ENCODE results near the gene IQSEC3.
A peak's percentile ranks its signal among the peaks of the same experiment; 100 is the strongest.

Gene IQSEC3

GRCh38 chr12:163406-163986 lies 96.9 kb downstream of the IQSEC3 start:
- Mint-ChIP-seq H3K27ac (peak overlapping the region in 1 of 3 experiments; percentile 83), H3K9me3 (no peaks in the 10 kb centered on the region), H3K4me3 (no peak overlapping the region), H3K36me3 (ENCODE audit: low read depth) (no peaks in the 10 kb centered on the region), H3K27me3 (ENCODE audit: low read depth) (no peaks in the 10 kb centered on the region), H3K4me1 (peaks cover 40% of the 10 kb centered on the region)
- no peak for TF ChIP-seq CTCF (IDR thresholded peaks at IDR 0.05; ENCODE audit: unreplicated experiment in 3 of 3)

DNA sequence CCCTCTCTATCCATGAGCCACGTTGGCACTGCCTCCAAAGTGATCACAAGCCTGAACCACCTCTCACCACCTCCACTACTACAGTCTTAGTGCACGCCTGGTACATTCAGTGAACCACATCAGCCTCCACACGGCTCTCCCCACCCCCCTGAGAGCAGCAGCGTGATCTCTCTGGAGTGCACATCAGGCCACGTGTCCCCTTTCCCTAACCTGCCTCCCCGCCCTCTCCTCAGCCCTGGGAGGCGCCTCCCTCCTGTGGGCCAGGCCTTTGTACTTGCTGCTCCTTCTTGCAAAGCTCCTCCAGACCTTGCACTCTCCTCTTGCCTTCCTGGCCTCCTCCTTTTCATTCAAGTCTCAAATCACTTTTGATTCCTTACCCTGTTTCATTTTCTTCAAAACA lies 97.6 kb downstream of the IQSEC3 start:
- peak overlapping the region in 2 of 3 experiments; percentile 7 to 11 for H3K4me3 Mint-ChIP-seq
- H3K27me3 Mint-ChIP-seq (ENCODE audit: low read depth), result peaks cover 6% of the 10 kb centered on the region
- H3K4me1 Mint-ChIP-seq, result peaks cover 47% of the 10 kb centered on the region
- H3K36me3 Mint-ChIP-seq (ENCODE audit: low read depth), result no peaks in the 10 kb centered on the region
- peak overlapping the region; percentile 51 to 83 (median 52) for H3K27ac Mint-ChIP-seq
- TF ChIP-seq CTCF (IDR thresholded peaks at IDR 0.05; ENCODE audit: unreplicated experiment in 3 of 3), result no peak
- H3K9me3 Mint-ChIP-seq, result no peaks in the 10 kb centered on the region

DNA sequence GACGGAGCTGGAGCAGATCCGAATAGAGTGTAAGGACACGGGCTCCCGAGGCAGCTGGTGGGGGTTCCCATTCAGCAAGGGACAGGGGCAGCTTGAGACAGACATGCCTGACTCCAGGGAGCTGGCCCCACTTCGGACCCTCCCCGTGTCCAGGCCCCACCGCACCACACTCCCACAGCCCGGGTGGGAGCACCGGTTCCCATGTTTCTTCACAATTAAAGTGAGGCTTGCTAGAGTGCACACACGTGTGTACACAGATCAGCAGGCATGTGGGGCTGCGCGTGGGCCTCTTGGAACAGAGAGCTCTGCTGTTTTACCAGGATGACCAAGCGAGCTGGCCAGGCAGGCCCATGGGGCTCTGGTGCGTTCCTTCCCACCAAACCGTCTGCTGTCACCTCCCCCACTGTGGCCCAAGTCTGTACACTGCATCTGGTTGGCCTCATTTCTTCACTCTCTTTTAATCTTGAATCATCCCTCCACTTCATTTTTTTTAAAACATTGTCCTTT lies 99.3 kb downstream of the IQSEC3 start:
- H3K9me3 Mint-ChIP-seq, result no peaks in the 10 kb centered on the region
- H3K4me3 Mint-ChIP-seq, result peak overlapping the region in 1 of 3 experiments; percentile 9
- peaks cover 11% of the 10 kb centered on the region for H3K27me3 Mint-ChIP-seq (ENCODE audit: low read depth)
- peaks cover 64% of the 10 kb centered on the region for H3K4me1 Mint-ChIP-seq
- no peaks in the 10 kb centered on the region for H3K36me3 Mint-ChIP-seq (ENCODE audit: low read depth)
- H3K27ac Mint-ChIP-seq, result peak overlapping the region; percentile 77 to 90 (median 80)
- TF ChIP-seq CTCF (IDR thresholded peaks at IDR 0.05; ENCODE audit: unreplicated experiment in 3 of 3), result no peak

GRCh38 chr12:166425-167075 lies 100.0 kb downstream of the IQSEC3 start:
- no peaks in the 10 kb centered on the region for H3K36me3 Mint-ChIP-seq (ENCODE audit: low read depth)
- TF ChIP-seq CTCF (IDR thresholded peaks at IDR 0.05; ENCODE audit: unreplicated experiment in 3 of 3), result no peak
- no peaks in the 10 kb centered on the region for H3K9me3 Mint-ChIP-seq
- H3K4me3 Mint-ChIP-seq, result peak overlapping the region in 1 of 3 experiments; percentile 40
- H3K27me3 Mint-ChIP-seq (ENCODE audit: low read depth), result peaks cover 16% of the 10 kb centered on the region
- peak overlapping the region; percentile 77 to 90 (median 80) for H3K27ac Mint-ChIP-seq
- peaks cover 70% of the 10 kb centered on the region for H3K4me1 Mint-ChIP-seq

DNA sequence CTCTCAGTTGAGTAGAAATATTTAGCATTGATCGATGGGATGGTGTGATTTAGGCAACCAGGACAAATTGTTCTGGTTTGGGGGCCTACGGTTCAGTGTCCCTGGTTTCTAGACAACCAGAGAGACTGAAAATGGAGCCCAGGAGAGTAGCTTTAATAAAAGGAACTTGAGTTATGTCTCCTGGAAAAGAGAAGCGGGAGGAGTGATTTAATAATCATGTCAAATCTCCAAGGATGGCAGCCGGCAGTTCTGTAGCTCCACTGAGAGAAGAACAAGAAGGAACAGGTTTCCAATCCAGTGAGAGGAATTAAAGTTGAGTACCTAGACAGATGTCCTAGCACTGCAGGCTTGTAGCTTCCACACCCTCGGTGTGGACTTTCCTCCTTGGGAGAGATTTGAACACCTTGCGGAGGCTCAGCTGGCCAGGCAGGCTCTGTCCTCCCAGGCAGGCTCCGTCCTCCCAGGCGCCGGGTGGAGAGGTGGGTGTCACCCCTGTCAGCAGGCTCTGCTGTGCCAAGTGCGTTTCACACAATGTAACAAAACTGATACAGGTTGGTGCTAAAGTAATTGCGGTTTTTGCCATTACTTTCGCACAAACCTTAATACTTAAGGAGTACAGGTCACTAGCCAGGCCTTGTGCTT lies 101.5 kb downstream of the IQSEC3 start:
- Mint-ChIP-seq H3K36me3 (ENCODE audit: low read depth) (no peaks in the 10 kb centered on the region), H3K4me1 (peaks cover 80% of the 10 kb centered on the region), H3K27me3 (ENCODE audit: low read depth) (peaks cover 21% of the 10 kb centered on the region), H3K27ac (peak overlapping the region; percentile 77 to 90 (median 80)), H3K9me3 (no peaks in the 10 kb centered on the region), H3K4me3 (peak overlapping the region; percentile 16 to 40 (median 31))
- no peak for TF ChIP-seq CTCF (IDR thresholded peaks at IDR 0.05; ENCODE audit: unreplicated experiment in 3 of 3)
